HG02588 (cell line): ENCODE data around the gene NTNG2.
"Not testable (repeated sequence)": the region's sequence is repeated elsewhere in the genome, so short reads cannot be mapped to it uniquely, and the experiment has no call there.

Experiments used
- ATAC-seq: cut with Tn5 transposase; IDR thresholded peaks from one replicate; pipeline ENCODE4 v1.9.1; 2021; ENCODE audit warnings: mild to moderate bottlenecking, moderate library complexity; ENCODE audit not compliant: unreplicated experiment

NTNG2 gene

GRCh38 chr9:132247942-132248341 is 86.1 kb downstream of the NTNG2 start:
- ATAC-seq: no peak

GRCh38 chr9:132249123-132249522 is 87.3 kb downstream of the NTNG2 start:
- no peak for ATAC-seq

DNA sequence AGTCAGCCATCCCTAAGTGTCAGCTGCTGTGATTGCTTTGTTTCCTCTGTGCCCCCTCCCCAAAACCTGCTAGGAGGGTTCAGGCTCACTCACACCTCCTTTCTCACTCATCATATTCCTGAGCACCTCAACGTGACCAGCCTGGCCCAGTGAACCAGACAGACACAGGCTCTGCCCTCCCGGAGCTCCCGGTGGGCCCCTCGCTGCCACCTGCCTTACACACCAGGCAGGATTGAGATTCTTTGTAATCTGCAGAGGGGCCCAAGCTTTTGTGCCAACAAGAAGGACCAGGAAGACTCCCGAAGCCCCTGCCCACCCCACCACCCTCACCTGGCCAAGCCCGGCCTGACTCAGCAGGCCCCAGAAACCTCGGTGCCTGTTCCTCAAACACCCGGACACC is 87.8 kb downstream of the NTNG2 start:
- ATAC-seq: no peak

GRCh38 chr9:132250324-132251262 is 88.7 kb downstream of the NTNG2 start:
- no peak for ATAC-seq

DNA sequence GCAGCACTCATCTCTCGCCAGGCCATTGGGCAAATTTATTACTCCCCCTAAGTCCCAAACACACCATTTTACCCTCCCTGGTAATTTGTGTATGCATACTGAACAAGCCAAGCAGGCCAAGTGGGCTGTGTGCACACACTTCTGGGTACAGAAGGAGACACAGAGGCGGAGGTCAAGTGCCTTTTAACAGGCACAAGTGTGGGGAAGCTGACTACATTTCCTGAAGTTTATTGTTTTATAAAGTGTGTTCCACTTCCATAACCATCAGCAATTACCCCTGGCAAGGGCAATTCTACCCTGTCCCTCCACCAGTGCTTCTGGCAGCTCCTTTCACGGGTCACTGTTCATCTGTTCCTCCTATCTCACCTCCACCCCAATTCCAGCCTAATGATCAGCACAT is 99.0 kb downstream of the NTNG2 start:
- ATAC-seq: no peak

GRCh38 chr9:132266017-132266416 is 104.2 kb downstream of the NTNG2 start:
- no peak for ATAC-seq

DNA sequence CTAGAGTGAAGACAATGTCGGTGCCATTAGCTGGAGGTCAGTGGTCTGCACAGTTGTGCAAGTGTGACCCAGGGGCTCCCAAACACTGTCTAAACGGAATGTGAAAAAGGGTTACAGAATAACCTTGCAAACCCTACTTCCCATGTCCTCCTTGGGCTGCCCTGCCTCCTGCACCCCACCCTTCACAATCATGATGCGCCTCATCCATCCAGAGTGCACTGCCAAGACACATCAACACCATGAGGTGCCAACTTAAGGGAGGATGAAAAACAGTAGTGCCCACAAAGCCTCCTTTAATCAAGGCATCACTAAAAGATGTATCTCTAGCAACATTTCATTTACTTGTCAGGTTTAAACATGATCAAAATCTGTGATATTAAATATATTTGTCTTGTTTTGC is 105.8 kb downstream of the NTNG2 start:
- no peak for ATAC-seq

DNA sequence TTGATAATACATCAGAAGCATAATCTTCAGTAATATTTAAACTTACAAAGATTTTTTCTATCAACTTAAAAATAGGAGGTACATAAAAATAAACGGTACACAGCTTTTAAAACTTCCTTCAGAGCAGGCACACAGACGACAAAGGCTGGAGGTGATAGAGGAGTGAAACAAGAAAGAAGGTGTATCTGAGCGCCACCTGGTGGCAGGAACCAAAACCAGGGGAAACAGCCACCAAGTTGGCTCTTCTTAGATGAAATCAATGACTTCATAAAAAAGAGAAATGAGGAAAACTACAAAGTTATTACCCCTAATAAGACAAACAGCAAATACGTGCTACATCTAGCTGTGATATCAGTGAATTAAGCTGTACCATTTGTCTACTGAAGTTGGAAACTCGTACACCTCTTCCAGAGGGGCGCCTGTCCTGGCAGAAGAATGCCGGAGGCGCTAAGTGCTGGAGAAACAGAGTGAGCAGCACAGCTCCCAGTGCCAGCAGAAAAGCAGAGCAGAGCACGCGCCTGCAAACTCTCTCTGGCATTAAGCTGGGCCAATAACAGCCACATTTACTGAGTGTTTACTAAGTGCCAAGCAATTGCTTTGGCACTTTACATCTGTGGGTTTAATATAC is 107.0 kb downstream of the NTNG2 start:
- no peak for ATAC-seq

- not testable (repeated sequence) for ATAC-seq
Measured at GRCh38 chr9:132269704-132270516, 108.1 kb downstream of the NTNG2 start.

GRCh38 chr9:132274861-132275260 is 113.0 kb downstream of the NTNG2 start:
- no peak for ATAC-seq

GRCh38 chr9:132283165-132283564 is 121.3 kb downstream of the NTNG2 start:
- no peak for ATAC-seq

GRCh38 chr9:132283863-132284262 is 122.0 kb downstream of the NTNG2 start:
- no peak for ATAC-seq

GRCh38 chr9:132287256-132287760 is 125.5 kb downstream of the NTNG2 start:
- no peak for ATAC-seq

DNA sequence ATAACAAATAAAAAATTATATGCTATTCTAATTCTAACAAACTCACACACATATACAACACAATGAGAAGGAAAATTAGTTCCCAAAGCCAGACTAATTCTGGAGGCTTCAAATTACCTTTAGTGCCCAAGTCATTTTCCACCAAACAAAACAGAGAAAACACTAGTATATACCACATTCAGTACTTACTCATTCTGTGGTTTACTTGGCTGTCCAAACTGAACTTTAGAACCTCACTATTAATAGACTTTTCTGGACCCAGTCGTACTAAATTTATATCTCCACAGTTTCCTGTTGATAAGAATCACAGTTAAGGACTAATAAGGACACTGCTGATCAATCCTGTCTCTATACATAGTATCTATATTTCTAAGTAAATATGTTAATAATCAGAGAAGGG is 126.5 kb downstream of the NTNG2 start:
- ATAC-seq: no peak

DNA sequence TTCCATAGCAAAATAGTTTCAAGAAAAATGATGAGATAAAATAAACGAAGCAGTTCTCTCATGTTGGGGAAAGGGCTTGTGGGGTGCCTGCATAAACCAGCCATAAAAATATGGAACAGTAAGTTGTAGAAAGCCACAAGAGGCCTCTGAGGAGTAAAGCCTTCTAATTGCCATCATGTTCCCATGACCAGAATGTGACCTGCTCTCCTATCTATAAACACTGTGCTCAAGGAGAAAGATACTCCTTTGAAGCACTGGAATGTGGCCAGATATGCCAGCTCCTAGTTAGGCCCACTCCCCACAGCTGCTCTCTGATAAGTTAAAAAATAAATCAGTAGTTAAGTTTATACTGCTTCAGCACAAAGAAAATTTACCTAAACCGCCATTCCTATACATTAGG is 127.1 kb downstream of the NTNG2 start:
- ATAC-seq: no peak

GRCh38 chr9:132293145-132293721 is 131.4 kb downstream of the NTNG2 start:
- ATAC-seq: no peak
